ENCODE results near the gene GGA1.

- peak; percentile 92 to 96 (median 94) for TF ChIP-seq CTCF (IDR thresholded peaks at IDR 0.05)
- no peak for TF ChIP-seq POLR2A (IDR thresholded peaks at IDR 0.05)
Observed at GRCh38 chr22:37566903-37567798, 41.5 kb upstream of the GGA1 start.

Data from thyroid gland (tissue), 4 donors.